ENCODE results near the gene LY86. TPM values are rescaled to one million over a fixed set of nuclear protein-coding genes. Genes with fewer than 3 reads are reported as not detected.

LY86 gene
- polyA plus RNA-seq, 1 donor from 2014 or later = not detected

DNA sequence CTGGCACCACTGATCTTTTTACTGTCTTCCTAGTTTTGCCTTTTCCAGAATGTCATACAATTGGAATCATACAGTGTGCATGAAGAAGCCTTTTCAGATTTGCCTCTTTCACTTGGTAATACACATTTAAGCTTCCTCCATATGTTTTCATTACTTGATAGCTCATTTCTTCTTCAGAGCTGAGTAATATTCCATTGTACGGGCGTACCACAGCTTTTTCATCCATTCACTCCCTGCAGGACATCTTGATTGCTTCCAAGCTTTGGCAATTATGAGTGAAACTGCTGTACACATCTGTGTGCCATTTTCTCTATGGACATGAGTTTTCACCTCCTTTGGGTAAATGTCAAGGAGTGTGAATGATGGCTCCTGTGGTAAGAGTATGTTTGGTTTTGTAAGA lies 46.2 kb upstream of the LY86 start:
- H3K9ac ChIP-seq (ENCODE audit: low read length) = no peak overlapping the region
- no peaks in the 10 kb centered on the region for H3K36me3 ChIP-seq (ENCODE audit: insufficient read depth, low read length)
- no peaks in the 10 kb centered on the region for H3K9me2 ChIP-seq (ENCODE audit: insufficient read depth, low read length)
- TF ChIP-seq TAF1 (IDR thresholded peaks at IDR 0.05; ENCODE audit: low read depth) = no peak
- TF ChIP-seq REST (IDR thresholded peaks at IDR 0.05; ENCODE audit: borderline replicate concordance) = no peak
- TF ChIP-seq, protein P1, sequence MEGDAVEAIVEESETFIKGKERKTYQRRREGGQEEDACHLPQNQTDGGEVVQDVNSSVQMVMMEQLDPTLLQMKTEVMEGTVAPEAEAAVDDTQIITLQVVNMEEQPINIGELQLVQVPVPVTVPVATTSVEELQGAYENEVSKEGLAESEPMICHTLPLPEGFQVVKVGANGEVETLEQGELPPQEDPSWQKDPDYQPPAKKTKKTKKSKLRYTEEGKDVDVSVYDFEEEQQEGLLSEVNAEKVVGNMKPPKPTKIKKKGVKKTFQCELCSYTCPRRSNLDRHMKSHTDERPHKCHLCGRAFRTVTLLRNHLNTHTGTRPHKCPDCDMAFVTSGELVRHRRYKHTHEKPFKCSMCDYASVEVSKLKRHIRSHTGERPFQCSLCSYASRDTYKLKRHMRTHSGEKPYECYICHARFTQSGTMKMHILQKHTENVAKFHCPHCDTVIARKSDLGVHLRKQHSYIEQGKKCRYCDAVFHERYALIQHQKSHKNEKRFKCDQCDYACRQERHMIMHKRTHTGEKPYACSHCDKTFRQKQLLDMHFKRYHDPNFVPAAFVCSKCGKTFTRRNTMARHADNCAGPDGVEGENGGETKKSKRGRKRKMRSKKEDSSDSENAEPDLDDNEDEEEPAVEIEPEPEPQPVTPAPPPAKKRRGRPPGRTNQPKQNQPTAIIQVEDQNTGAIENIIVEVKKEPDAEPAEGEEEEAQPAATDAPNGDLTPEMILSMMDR (IDR thresholded peaks at IDR 0.05; ENCODE audit: poor library complexity, severe bottlenecking) = no peak
- TF ChIP-seq EZH2 (IDR thresholded peaks at IDR 0.05; ENCODE audit: borderline replicate concordance, insufficient read depth, low read length, poor library complexity, severe bottlenecking) = no peak
- TF ChIP-seq SMC3 (conservative IDR thresholded peaks at IDR 0.05; ENCODE audit: poor library complexity) = no peak
- no peak for TF ChIP-seq POLR2AphosphoS5 (IDR thresholded peaks at IDR 0.05)
- no peak for TF ChIP-seq RAD21 (conservative IDR thresholded peaks at IDR 0.05)
- TF ChIP-seq MXI1 (conservative IDR thresholded peaks at IDR 0.05; ENCODE audit: poor library complexity, severe bottlenecking) = no peak
- H3K9me3 ChIP-seq (ENCODE audit: low read length) = no peaks in the 10 kb centered on the region
- H3K79me2 ChIP-seq (replicated peaks; ENCODE audit: insufficient read depth, low read length) = no peaks in the 10 kb centered on the region
- H3K27me3 ChIP-seq (ENCODE audit: insufficient read depth, low read depth, low read length) = peaks cover 19% of the 10 kb centered on the region
- H3F3A ChIP-seq (ENCODE audit: insufficient read depth, low read length, poor library complexity, severe bottlenecking) = no peaks in the 10 kb centered on the region
- H2AFZ ChIP-seq (ENCODE audit: low read depth, low read length) = no peak overlapping the region
- H3K27ac ChIP-seq (ENCODE audit: low read length) = no peak overlapping the region
- H3K4me3 ChIP-seq (ENCODE audit: low read length) = no peak overlapping the region
- H3K4me2 ChIP-seq (ENCODE audit: low read length) = no peak overlapping the region
- H4K20me1 ChIP-seq (ENCODE audit: insufficient read depth) = no peaks in the 10 kb centered on the region

- H3K9me2 ChIP-seq (ENCODE audit: insufficient read depth, low read length) = no peaks in the 10 kb centered on the region
- no peak overlapping the region for H3K27ac ChIP-seq (ENCODE audit: low read length)
- H2AFZ ChIP-seq (ENCODE audit: low read depth, low read length) = no peak overlapping the region
- no peaks in the 10 kb centered on the region for H3F3A ChIP-seq (ENCODE audit: insufficient read depth, low read length, poor library complexity, severe bottlenecking)
- TF ChIP-seq EZH2 (IDR thresholded peaks at IDR 0.05; ENCODE audit: borderline replicate concordance, insufficient read depth, low read length, poor library complexity, severe bottlenecking) = no peak
- no peak for TF ChIP-seq EP300 (conservative IDR thresholded peaks at IDR 0.05; ENCODE audit: poor library complexity, severe bottlenecking)
- TF ChIP-seq REST (IDR thresholded peaks at IDR 0.05; ENCODE audit: borderline replicate concordance) = no peak
- TF ChIP-seq, protein P1 (IDR thresholded peaks at IDR 0.05; ENCODE audit: poor library complexity, severe bottlenecking) = no peak
- no peak for TF ChIP-seq RAD21 (conservative IDR thresholded peaks at IDR 0.05)
- TF ChIP-seq TAF1 (IDR thresholded peaks at IDR 0.05; ENCODE audit: low read depth) = no peak
- no peak for TF ChIP-seq SMC3 (conservative IDR thresholded peaks at IDR 0.05; ENCODE audit: poor library complexity)
- no peak for TF ChIP-seq MXI1 (conservative IDR thresholded peaks at IDR 0.05; ENCODE audit: poor library complexity, severe bottlenecking)
- no peak for TF ChIP-seq POLR2AphosphoS5 (IDR thresholded peaks at IDR 0.05)
- no peak overlapping the region for H3K9ac ChIP-seq (ENCODE audit: low read length)
- H3K79me2 ChIP-seq (replicated peaks; ENCODE audit: insufficient read depth, low read length) = no peaks in the 10 kb centered on the region
- no peaks in the 10 kb centered on the region for H3K9me3 ChIP-seq (ENCODE audit: low read length)
- H4K20me1 ChIP-seq (ENCODE audit: insufficient read depth) = no peaks in the 10 kb centered on the region
- no peak overlapping the region for H3K4me3 ChIP-seq (ENCODE audit: low read length)
- H3K36me3 ChIP-seq (ENCODE audit: insufficient read depth, low read length) = no peaks in the 10 kb centered on the region
- peaks cover 19% of the 10 kb centered on the region for H3K27me3 ChIP-seq (ENCODE audit: insufficient read depth, low read depth, low read length)
- H3K4me2 ChIP-seq (ENCODE audit: low read length) = no peak overlapping the region
Observed at GRCh38 chr6:6543181-6543879, 45.2 kb upstream of the LY86 start.

Data from neural cell (in vitro differentiated cells).